GM19351 (cell line): ENCODE measurements around the gene CRABP2.

ENCODE experiments used
- ATAC-seq: cut with Tn5 transposase; IDR thresholded peaks from one replicate; pipeline ENCODE4 v1.9.1; 2021; ENCODE audit warnings: mild to moderate bottlenecking, moderate library complexity; ENCODE audit not compliant: unreplicated experiment

Gene CRABP2

GRCh38 chr1:156691665-156692440 is 13.5 kb downstream of the CRABP2 start:
- ATAC-seq: no peak

- no peak for ATAC-seq
These were observed 14.2 kb downstream of the CRABP2 start for GRCh38 chr1:156691191-156691590.

- no peak for ATAC-seq
These were observed 14.7 kb downstream of the CRABP2 start for GRCh38 chr1:156690675-156691036.

- no peak for ATAC-seq
These were observed 15.3 kb downstream of the CRABP2 start for GRCh38 chr1:156689953-156690674.

GRCh38 chr1:156689035-156689952 is 16.1 kb downstream of the CRABP2 start:
- no peak for ATAC-seq

- no peak for ATAC-seq
These were observed 21.1 kb downstream of the CRABP2 start for GRCh38 chr1:156684227-156684782.

- ATAC-seq: no peak
These were observed 23.1 kb downstream of the CRABP2 start for GRCh38 chr1:156682166-156682890.

GRCh38 chr1:156681196-156681960 is 24.0 kb downstream of the CRABP2 start:
- ATAC-seq: no peak

- ATAC-seq: no peak
These were observed 25.3 kb downstream of the CRABP2 start for GRCh38 chr1:156680056-156680455.

GRCh38 chr1:156677616-156678596 is 27.5 kb downstream of the CRABP2 start:
- no peak for ATAC-seq

GRCh38 chr1:156676820-156677615 is 28.4 kb downstream of the CRABP2 start, which contains the start of gene NES:
NES (minus strand) TSS chr1:156677407; CDS start chr1:156677264, 143 bp downstream.
- ATAC-seq: no peak

GRCh38 chr1:156676114-156676819 is 29.1 kb downstream of the CRABP2 start:
- no peak for ATAC-seq

- no peak for ATAC-seq
These were observed 29.9 kb downstream of the CRABP2 start for GRCh38 chr1:156675210-156676113.

GRCh38 chr1:156673387-156674121 is 31.8 kb downstream of the CRABP2 start:
- ATAC-seq: no peak

GRCh38 chr1:156671804-156672203 is 33.6 kb downstream of the CRABP2 start:
- no peak for ATAC-seq
